ENCODE measurements around the gene TCP11L1.

- TF ChIP-seq POLR2A (IDR thresholded peaks at IDR 0.05) (no peak), CTCF (IDR thresholded peaks at IDR 0.05) (no peak)
Measured at GRCh38 chr11:33044285-33044756, 4.9 kb downstream of the TCP11L1 start.

Measured in vagina (tissue), 2 donors.